ENCODE results near the gene PRKCQ.

Gene PRKCQ

GRCh38 chr10:6565588-6565987 is 14.5 kb downstream of the PRKCQ start:
- DNase-seq, result no peak

GRCh38 chr10:6564367-6564766 is 15.7 kb downstream of the PRKCQ start:
- DNase-seq, result no peak

GRCh38 chr10:6563731-6564130 is 16.3 kb downstream of the PRKCQ start:
- DNase-seq, result no peak

- DNase-seq, result no peak
These were observed 17.0 kb downstream of the PRKCQ start for GRCh38 chr10:6563075-6563474.

DNA sequence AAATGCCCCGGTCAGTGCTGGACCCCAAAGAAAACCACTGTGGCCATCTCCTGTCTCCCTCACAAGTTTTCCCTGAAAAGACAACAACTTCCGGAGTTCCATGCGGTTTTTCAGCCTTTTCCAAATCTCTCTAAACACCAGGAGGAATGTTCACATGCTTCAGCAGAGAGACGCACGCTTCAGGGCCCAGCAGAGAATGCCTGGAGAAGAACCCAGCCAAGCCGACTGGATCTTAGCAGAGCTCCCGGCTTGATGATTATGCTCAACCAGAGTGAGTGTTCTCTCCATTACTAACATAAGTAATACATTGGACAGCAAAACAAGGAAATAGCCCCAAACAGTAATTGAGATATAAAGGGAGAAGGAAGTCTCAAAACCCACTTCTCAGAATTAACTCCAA is 17.9 kb downstream of the PRKCQ start:
- DNase-seq, result no peak

DNA sequence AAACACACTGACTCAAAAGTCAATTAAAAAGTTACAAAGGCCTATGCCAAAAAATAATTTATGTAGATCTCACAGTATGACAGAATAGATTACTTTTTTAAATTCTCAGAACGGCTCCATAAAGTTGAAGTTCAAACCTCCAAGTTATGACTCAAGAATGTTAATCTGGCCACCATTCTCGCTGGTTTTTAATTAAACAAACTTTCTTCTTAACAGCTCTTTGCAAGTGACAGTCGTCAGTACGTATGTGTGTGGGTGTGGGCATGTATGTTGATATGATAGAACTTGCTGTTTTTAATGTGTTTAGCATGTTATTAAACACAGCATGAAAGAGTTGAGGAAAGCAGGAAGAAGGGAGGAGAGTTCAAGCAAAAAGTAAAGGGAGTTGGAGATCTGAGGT is 18.5 kb downstream of the PRKCQ start:
- no peak for DNase-seq

DNA sequence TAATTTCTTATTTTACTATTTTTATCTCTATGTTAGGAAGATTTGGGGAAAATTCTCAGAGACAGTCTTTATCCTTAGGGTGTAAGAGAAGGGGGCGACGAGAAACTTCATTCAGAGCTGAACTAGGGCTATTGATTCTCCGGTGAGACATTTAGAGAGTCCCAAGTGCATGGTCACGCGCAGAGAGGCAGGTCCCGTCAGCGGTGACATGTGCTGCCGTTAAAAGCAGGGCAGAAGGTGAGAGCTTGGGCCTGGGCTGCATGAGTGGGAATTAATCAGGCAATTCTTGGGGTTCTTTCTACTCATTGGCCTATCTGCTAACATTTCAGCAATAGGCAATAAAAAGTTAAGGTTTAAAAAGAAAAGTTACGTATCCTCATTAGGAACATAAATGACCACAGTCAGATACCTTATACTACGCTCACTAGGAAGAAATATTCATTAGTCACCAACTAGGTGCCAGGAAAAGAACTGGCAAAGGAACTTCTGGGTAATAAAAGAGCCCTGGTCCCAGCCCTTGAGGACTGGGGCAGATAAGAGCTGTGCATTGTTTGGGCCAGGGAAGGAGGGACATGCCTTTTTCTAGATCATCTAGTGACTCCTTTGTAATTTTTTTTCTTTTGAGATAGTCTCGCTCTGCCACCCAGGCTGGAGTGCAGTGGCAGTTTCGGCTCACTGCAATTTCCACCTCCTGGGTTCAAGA is 21.2 kb downstream of the PRKCQ start:
- DNase-seq, result no peak

DNA sequence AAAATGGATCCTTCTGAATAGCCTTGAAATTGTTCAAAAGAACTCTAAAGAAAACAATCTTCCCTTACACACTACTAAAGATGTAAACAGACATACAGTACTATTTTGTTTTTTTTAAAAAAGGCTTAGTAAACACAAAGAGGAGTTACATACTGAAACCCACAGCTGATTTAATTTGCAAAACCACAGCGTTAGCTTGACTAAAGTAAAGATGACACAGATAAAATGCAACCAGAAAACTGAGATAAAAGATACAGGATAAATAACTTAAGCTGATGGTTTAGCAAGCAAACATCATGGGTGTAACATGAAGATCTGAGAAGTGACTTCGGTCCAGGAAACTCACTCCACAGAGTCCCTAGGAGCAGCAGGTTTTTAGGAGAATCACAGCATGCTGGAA is 21.8 kb downstream of the PRKCQ start:
- no peak for DNase-seq

- no peak for DNase-seq
These were observed 26.1 kb downstream of the PRKCQ start for GRCh38 chr10:6553937-6554336.

DNA sequence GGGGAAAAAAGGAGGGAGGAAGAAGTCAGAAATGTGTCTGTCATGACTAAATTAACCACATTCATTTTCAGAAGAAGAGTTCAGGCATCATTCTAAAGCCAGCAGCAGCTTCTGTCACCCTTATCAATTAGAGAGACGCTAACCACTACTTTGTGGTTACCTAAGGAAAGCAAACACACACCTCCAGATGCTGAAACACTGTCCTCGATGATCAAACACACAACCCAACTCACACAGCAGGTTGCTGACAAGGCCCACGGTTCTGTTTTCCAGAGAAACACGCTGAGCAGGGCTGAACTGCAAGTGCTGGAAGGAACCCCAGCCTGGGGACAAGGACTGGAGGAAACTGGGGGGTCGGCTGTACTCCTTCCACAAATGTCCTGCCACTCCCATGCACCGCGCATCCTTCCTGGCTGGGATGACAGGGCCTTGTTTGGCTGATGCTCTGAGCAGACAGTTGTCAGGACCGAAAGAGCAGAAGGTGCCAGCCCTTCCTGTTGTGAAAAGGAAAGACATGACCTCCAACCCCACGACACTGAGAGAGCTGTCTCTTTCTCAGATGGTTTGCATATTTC is 36.6 kb downstream of the PRKCQ start:
- DNase-seq, result no peak

DNA sequence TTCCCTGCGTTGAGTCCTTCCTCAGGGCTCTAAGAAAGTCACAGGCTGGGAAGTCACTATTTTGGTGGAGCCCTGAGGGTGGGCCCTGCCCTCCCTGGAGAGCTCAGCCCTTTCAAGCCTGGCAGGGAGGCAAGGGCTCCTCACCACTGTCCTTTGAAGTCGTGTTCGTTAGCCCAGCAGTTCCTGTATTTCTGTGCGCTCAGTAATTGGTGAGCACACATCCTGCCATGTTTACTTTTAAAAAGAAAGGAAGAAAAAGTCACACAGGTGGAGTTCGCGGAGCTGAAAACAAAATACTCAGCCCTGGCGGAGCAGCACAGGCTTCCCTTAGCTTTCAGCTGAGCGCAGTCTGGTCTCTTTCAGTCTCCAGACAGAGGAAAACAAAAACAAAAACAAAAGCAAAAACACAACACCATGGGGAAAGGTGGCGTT is 37.1 kb downstream of the PRKCQ start:
- no peak for DNase-seq

- no peak for DNase-seq
These were observed 40.2 kb downstream of the PRKCQ start for GRCh38 chr10:6539833-6540232.

DNA sequence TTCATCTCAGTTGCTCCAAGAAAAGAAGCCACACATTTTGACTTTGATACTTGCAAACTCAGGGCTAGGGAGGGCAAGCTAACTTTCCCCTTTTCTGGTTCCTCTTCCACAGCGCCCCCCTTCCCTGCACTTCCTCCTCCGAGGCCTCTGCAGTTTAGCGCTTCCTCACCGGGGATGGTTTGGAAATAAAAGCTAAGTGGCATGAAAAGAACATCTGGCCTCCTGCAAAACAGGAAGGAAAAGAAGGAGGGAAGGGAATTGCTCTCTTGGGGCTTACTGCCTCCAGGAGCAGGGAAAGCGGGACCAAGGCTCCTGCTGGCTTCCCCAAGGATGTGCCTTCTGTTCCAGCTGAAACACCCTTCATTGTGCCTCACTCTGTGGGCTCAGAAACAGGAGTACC is 42.3 kb downstream of the PRKCQ start:
- DNase-seq, result no peak

DNA sequence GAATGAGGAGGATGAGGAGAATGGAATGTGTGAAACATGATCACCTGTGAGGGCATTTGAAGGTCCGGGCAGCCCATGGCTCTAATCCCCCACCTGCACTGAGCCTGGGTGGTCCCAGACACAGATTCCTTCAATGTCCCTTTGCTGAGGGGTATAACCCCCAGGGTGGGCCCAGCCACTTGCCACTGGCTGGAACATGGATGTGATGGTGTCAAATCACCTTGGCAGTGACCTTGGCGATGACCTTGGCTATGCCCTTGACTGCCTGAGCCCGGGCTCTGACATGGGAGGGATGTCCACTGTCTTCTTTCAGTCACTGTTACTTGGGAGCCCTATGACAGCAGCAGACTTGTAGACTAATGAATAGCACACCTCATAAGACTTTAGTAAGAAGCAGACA is 44.0 kb downstream of the PRKCQ start:
- no peak for DNase-seq

GRCh38 chr10:6535156-6535764 is 44.8 kb downstream of the PRKCQ start:
- DNase-seq, result no peak

DNA sequence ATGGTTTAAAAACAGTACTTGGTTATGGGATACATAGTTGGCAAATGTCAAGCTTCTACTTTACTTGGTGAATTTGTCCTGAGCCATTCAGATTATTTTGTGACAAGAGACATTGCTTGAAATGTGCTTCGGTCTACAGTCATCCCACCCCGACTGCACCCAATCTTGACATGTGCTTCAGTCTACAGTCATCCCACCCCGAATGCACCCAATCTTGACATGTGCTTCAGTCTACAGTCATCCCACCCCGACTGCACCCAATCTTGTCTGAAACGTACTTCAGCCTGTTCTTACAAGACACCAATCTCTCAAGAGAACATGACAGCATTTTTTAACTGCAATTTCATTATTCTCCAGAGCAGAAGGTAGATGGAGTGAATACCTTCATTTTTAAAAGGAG is 47.8 kb downstream of the PRKCQ start:
- no peak for DNase-seq

DNA sequence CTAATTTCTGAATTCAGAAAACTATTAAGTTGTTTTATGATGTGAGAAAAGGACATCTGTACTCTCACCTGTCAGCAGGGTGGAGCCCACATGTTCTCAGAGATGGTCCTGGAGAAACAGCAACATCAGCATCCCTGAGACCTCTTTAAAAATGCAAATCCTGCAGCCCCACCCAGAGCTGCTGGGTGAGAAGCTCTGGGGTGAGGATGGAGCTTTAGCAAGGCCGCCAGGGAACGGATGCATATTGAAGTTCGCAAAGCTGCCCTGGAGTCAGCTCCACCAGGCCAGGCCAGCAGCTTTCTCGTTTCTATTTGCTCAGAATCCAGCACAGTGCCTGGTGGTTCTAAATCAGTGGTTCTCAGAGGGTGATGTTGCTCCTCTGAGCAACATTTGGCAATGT is 49.1 kb downstream of the PRKCQ start:
- DNase-seq, result no peak

GRCh38 chr10:6530211-6530840 is 49.8 kb downstream of the PRKCQ start:
- no peak for DNase-seq

- no peak for DNase-seq
These were observed 51.7 kb downstream of the PRKCQ start for GRCh38 chr10:6528198-6528950.

DNA sequence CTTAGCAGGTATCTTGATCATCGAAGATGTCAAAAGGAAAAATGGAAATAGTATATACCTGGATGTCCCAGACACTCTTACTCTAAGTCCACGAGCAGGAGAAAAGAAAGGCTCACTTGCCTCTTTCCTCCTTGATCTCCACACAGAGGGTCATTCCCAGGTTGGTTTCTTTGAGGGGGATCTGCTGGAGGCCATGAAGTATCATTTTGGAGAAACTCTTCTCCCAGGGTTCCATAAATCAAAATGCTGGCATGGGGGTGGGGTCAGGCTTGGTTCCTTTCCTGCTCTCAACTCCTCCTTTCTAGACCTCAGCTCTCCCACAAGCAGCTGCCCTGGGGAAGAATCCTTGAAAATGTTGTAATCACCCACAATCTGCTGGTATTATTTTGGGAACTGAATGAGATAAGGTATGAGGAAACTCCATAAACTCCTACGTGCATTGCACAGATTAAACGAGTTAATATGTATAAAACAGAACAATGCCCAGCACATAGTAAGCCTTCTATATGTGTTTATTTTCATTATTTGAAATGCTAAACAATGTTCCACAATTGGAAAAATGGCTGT is 54.4 kb downstream of the PRKCQ start:
- no peak for DNase-seq

DNA sequence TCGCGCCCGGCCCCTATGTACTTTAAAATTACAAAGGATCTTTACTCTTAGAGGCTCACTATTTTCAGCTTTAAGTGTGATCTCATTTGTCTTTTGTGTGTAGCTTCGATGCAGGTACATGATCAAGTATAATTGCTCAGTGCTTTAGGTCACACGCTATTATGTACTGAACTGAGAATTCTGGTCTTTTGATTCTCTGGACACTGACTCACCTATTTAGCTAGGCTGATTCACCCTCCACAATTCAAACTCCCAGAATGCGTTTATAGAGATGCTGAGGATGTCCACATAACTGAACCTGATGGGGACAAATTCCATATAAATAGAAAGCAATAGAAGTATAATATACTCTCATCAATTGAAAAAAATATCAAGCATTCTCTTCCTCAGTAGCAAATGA is 57.8 kb downstream of the PRKCQ start:
- DNase-seq, result no peak

GRCh38 chr10:6520138-6520537 is 59.9 kb downstream of the PRKCQ start:
- DNase-seq, result no peak
